Naive B cell (primary cell): ENCODE data around the gene PCDHB13. TPM values are rescaled to one million over a fixed set of nuclear protein-coding genes. Genes with fewer than 3 reads are reported as not detected.
"Not testable (repeated sequence)": the region's sequence is repeated elsewhere in the genome, so short reads cannot be mapped to it uniquely, and the experiment has no call there.

Source experiments
- ATAC-seq, 2 donors: fragments of 150-1000 bp; cut with Tn5 transposase; 2 replicates each; pipeline ENCODE4 v1.10.0; 2021; ENCODE audit warnings: low read depth in 2 of 2, mild to moderate bottlenecking in 2 of 2, moderate library complexity in 2 of 2
- DNase-seq: peaks from one replicate; pipeline ENCODE4 v3.0.0; 2022
- H3K27ac Mint-ChIP-seq, 6 donors: one replicate each; pipeline ENCODE4 v1.8.0; 2020 to 2022; ENCODE audit warnings: mild to moderate bottlenecking in 6 of 6, mixed read lengths in 6 of 6, moderate library complexity in 5 of 6, inconsistent platforms in 2 of 6
- H3K27me3 Mint-ChIP-seq, 3 donors: one replicate each; pipeline ENCODE4 v1.8.0; 2021 to 2022; ENCODE audit warnings: mixed read lengths in 3 of 3, mild to moderate bottlenecking in 1 of 3
- H3K36me3 Mint-ChIP-seq, 2 donors: one replicate each; pipeline ENCODE4 v1.8.0; 2020 to 2022; ENCODE audit warnings: mixed read lengths in 2 of 2, inconsistent platforms in 1 of 2, mild to moderate bottlenecking in 1 of 2
- H3K4me1 Mint-ChIP-seq, 3 donors: one replicate each; pipeline ENCODE4 v1.8.0; 2020 to 2022; ENCODE audit warnings: mixed read lengths in 3 of 3, inconsistent platforms in 1 of 3, mild to moderate bottlenecking in 1 of 3, moderate library complexity in 1 of 3
- H3K4me3 Mint-ChIP-seq, 8 donors: one replicate each; pipeline ENCODE4 v1.8.0; 2020 to 2022; ENCODE audit warnings: mild to moderate bottlenecking in 8 of 8, mixed read lengths in 8 of 8, moderate library complexity in 8 of 8, inconsistent platforms in 2 of 8
- H3K9me3 Mint-ChIP-seq, 7 donors: one replicate each; pipeline ENCODE4 v1.8.0; 2020 to 2022; ENCODE audit warnings: mixed read lengths in 7 of 7, mild to moderate bottlenecking in 5 of 7, inconsistent platforms in 2 of 7, moderate library complexity in 1 of 7
- polyA plus RNA-seq, 6 donors: library from polyadenylated mRNA; unstranded; fragments of 300-500 nt; fragmentation: Illumina TruSeq; gene quantifications; one replicate each; pipeline ENCODE4 v1.2.3, GENCODE V29; 2021; ENCODE audit warnings: low read depth in 6 of 6

Gene PCDHB13
- polyA plus RNA-seq = not detected

DNA sequence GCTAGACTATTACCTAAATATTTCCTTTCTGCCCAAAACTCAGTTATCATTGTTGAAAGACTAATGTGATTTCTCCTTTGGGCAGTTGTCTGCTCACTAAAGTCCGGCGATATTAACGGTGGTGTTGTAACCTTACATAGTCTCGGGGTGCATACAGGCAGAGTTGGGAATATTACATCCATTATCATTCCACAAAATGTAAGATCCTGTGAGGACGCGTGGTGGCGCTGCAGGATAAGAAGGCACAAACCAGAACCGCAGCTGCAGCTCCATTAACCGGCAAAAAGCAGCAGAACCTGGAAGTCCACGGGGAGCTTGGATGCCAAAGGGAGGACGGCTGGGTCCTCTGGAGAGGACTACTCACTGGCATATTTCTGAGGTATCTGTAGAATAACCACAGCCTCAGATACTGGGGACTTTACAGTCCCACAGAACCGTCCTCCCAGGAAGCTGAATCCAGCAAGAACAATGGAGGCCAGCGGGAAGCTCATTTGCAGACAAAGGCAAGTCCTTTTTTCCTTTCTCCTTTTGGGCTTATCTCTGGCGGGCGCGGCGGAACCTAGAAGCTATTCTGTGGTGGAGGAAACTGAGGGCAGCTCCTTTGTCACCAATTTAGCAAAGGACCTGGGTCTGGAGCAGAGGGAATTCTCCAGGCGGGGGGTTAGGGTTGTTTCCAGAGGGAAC, at the start of gene PCDHB13:
PCDHB13 (plus strand) TSS at position 264 of the 684 bp plus-strand sequence; CDS start at position 469, 205 bp downstream.
- not testable (repeated sequence) for H3K4me3 Mint-ChIP-seq, H3K4me1 Mint-ChIP-seq, ATAC-seq, DNase-seq, H3K27ac Mint-ChIP-seq
- peaks cover 51 to 70% (median 51%) of the 10 kb centered on the region in 3 donors for H3K27me3 Mint-ChIP-seq
- peaks cover 7 to 20% of the 10 kb centered on the region in 2 donors for H3K36me3 Mint-ChIP-seq
- H3K9me3 Mint-ChIP-seq = peaks cover 4 to 70% (median 34%) of the 10 kb centered on the region in 7 donors

- peak within 1 kb of the TSS in 2 of 6 donors; percentile 6 to 60 for H3K27ac Mint-ChIP-seq
- H3K9me3 Mint-ChIP-seq = peaks cover 3 to 27% (median 14%) of the 10 kb centered on the region in 7 donors
- peak within 1 kb of the TSS in 1 of 8 donors; percentile 40 for H3K4me3 Mint-ChIP-seq
- H3K27me3 Mint-ChIP-seq = peaks cover 24 to 42% (median 29%) of the 10 kb centered on the region in 3 donors
- H3K4me1 Mint-ChIP-seq = peaks cover 0 to 8% (median 4%) of the 10 kb centered on the region in 3 donors
- DNase-seq (no peak), ATAC-seq (no peak)
- peaks cover 5 to 8% of the 10 kb centered on the region in 2 donors for H3K36me3 Mint-ChIP-seq
These were observed 41.1 kb upstream of the PCDHB13 start, which contains the start of gene PCDHB7 for GRCh38 chr5:141172381-141173204. TSS of gene PCDHB7 (plus strand) at chr5:141172644. CDS start at chr5:141172836, 192 bp downstream.

- H3K27me3 Mint-ChIP-seq = peaks cover 12 to 29% (median 14%) of the 10 kb centered on the region in 3 donors
- H3K27ac Mint-ChIP-seq, DNase-seq, H3K4me1 Mint-ChIP-seq, H3K36me3 Mint-ChIP-seq, ATAC-seq: not testable (repeated sequence)
- H3K9me3 Mint-ChIP-seq = peaks cover 0 to 27% (median 14%) of the 10 kb centered on the region in 7 donors
- H3K4me3 Mint-ChIP-seq = peak overlapping the region in 1 of 8 donors; percentile 29
These were observed 39.2 kb upstream of the PCDHB13 start for GRCh38 chr5:141174291-141175104.

- ATAC-seq (no peak), DNase-seq (no peak)
- Mint-ChIP-seq H3K4me1 (peaks cover 0 to 8% (median 4%) of the 10 kb centered on the region in 3 donors), H3K4me3 (no peak overlapping the region), H3K9me3 (peaks cover 0 to 36% (median 17%) of the 10 kb centered on the region in 7 donors), H3K27me3 (peaks cover 9 to 29% (median 14%) of the 10 kb centered on the region in 3 donors), H3K36me3 (peaks cover 0 to 5% of the 10 kb centered on the region in 2 donors), H3K27ac (no peak overlapping the region)
These were observed 37.8 kb upstream of the PCDHB13 start for GRCh38 chr5:141175933-141176332.

GRCh38 chr5:141177577-141178191, 36.0 kb upstream of the PCDHB13 start, which contains the start of gene PCDHB8:
TSS of gene PCDHB8 (plus strand) at chr5:141177790. CDS start at chr5:141178035, 245 bp downstream.
- Mint-ChIP-seq H3K9me3 (peaks cover 1 to 42% (median 20%) of the 10 kb centered on the region in 7 donors), H3K27me3 (peaks cover 13 to 37% (median 17%) of the 10 kb centered on the region in 3 donors), H3K36me3 (peaks cover 7 to 13% of the 10 kb centered on the region in 2 donors)
- H3K4me3 Mint-ChIP-seq, ATAC-seq, H3K27ac Mint-ChIP-seq, H3K4me1 Mint-ChIP-seq, DNase-seq: not testable (repeated sequence)

GRCh38 chr5:141179371-141179770, 34.3 kb upstream of the PCDHB13 start:
- H3K4me3 Mint-ChIP-seq, DNase-seq, H3K4me1 Mint-ChIP-seq, ATAC-seq, H3K27ac Mint-ChIP-seq: not testable (repeated sequence)
- peaks cover 18 to 32% (median 25%) of the 10 kb centered on the region in 3 donors for H3K27me3 Mint-ChIP-seq
- H3K36me3 Mint-ChIP-seq = peaks cover 8 to 17% of the 10 kb centered on the region in 2 donors
- peaks cover 5 to 38% (median 22%) of the 10 kb centered on the region in 7 donors for H3K9me3 Mint-ChIP-seq

- not testable (repeated sequence) for H3K4me3 Mint-ChIP-seq, H3K4me1 Mint-ChIP-seq, DNase-seq, ATAC-seq
- Mint-ChIP-seq H3K27ac (peak overlapping the region in 1 of 6 donors; percentile 89), H3K9me3 (peaks cover 5 to 41% (median 25%) of the 10 kb centered on the region in 7 donors), H3K27me3 (peaks cover 16 to 37% (median 30%) of the 10 kb centered on the region in 3 donors), H3K36me3 (peaks cover 11 to 17% of the 10 kb centered on the region in 2 donors)
These were observed 33.8 kb upstream of the PCDHB13 start for GRCh38 chr5:141179876-141180275.

GRCh38 chr5:141180313-141180712, 33.4 kb upstream of the PCDHB13 start:
- Mint-ChIP-seq H3K4me1 (peaks cover 0 to 4% (median 0%) of the 10 kb centered on the region in 3 donors), H3K27me3 (peaks cover 12 to 40% (median 33%) of the 10 kb centered on the region in 3 donors), H3K9me3 (peaks cover 5 to 42% (median 26%) of the 10 kb centered on the region in 7 donors), H3K27ac (peak overlapping the region in 1 of 6 donors; percentile 89), H3K4me3 (no peak overlapping the region), H3K36me3 (peaks cover 14 to 17% of the 10 kb centered on the region in 2 donors)
- DNase-seq (no peak), ATAC-seq (no peak)

GRCh38 chr5:141182248-141182647, 31.5 kb upstream of the PCDHB13 start, which contains the start of gene PCDHB16:
TSS of gene PCDHB16 (plus strand) at chr5:141182387. CDS start at chr5:141182560, 173 bp downstream.
- DNase-seq = no peak
- Mint-ChIP-seq H3K27me3 (peaks cover 27 to 56% (median 44%) of the 10 kb centered on the region in 3 donors), H3K4me3 (no peak within 1 kb of the TSS), H3K4me1 (peaks cover 5 to 8% (median 5%) of the 10 kb centered on the region in 3 donors), H3K9me3 (peaks cover 8 to 54% (median 35%) of the 10 kb centered on the region in 7 donors), H3K27ac (peak within 1 kb of the TSS in 1 of 6 donors; percentile 15), H3K36me3 (peaks cover 22 to 28% of the 10 kb centered on the region in 2 donors)
- ATAC-seq = no peak

DNA sequence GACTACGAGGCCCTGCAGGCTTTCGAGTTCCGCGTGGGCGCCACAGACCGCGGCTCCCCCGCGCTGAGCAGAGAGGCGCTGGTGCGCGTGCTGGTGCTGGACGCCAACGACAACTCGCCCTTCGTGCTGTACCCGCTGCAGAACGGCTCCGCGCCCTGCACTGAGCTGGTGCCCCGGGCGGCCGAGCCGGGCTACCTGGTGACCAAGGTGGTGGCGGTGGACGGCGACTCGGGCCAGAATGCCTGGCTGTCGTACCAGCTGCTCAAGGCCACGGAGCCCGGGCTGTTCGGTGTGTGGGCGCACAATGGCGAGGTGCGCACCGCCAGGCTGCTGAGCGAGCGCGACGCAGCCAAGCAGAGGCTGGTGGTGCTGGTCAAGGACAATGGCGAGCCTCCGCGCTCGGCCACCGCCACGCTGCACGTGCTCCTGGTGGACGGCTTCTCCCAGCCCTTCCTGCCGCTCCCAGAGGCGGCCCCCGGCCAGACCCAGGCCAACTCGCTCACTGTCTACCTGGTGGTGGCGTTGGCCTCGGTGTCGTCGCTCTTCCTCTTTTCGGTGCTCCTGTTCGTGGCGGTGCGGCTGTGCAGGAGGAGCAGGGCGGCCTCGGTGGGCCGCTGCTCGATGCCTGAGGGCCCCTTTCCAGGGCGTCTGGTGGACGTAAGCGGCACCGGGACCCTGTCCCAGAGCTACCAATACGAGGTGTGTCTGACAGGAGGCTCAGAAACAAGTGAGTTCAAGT, 29.4 kb upstream of the PCDHB13 start:
- Mint-ChIP-seq H3K27ac (peak overlapping the region in 1 of 6 donors; percentile 73), H3K36me3 (peaks cover 26 to 36% of the 10 kb centered on the region in 2 donors), H3K9me3 (peaks cover 10 to 68% (median 44%) of the 10 kb centered on the region in 7 donors), H3K4me3 (peak overlapping the region in 2 of 8 donors; percentile 17 to 30), H3K27me3 (peaks cover 32 to 71% (median 57%) of the 10 kb centered on the region in 3 donors)
- H3K4me1 Mint-ChIP-seq, ATAC-seq, DNase-seq: not testable (repeated sequence)

DNA sequence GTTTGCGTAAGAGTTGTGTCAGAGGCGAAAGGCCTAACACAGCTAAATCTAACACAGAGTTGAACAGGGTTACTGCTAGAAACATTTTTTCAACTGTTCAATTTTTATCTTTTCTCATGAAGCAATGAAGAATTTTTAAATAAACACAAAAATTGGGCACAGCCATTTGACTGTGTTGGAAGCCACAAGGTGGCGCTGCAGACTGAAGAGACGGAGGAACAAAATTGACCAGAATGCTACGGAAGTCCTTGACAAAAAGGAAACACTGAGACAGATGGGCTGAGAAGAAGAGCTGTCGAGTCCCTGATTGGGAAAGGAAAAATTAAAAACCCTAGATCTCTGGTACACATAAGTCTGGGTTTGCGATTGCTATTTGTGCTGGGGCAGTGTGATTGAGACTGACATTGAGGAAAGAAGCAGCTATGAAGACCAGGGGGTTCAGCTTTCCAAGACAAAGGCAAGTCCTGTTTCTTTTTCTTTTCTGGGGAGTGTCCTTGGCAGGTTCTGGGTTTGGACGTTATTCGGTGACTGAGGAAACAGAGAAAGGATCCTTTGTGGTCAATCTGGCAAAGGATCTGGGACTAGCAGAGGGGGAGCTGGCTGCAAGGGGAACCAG, 26.7 kb upstream of the PCDHB13 start, which contains the start of gene PCDHB9:
PCDHB9 (plus strand) TSS at position 265 of the 616 bp plus-strand sequence; CDS start at position 423, 158 bp downstream.
- DNase-seq (peak; percentile 6), ATAC-seq (no peak)
- peak within 1 kb of the TSS in 5 of 8 donors; percentile 10 to 50 (median 42) for H3K4me3 Mint-ChIP-seq
- H3K27ac Mint-ChIP-seq = peak within 1 kb of the TSS in 1 of 6 donors; percentile 2
- H3K4me1 Mint-ChIP-seq = peaks cover 5 to 9% (median 5%) of the 10 kb centered on the region in 3 donors
- peaks cover 8 to 75% (median 46%) of the 10 kb centered on the region in 7 donors for H3K9me3 Mint-ChIP-seq
- peaks cover 26 to 43% of the 10 kb centered on the region in 2 donors for H3K36me3 Mint-ChIP-seq
- peaks cover 42 to 78% (median 57%) of the 10 kb centered on the region in 3 donors for H3K27me3 Mint-ChIP-seq
